Diencephalon (tissue), 1 donor: ENCODE results near the gene ZNHIT1. TPM values are rescaled to one million over a fixed set of nuclear protein-coding genes. Genes with fewer than 3 reads are reported as not detected.

ENCODE experiments used
- small RNA-seq: library from RNA; depleted of rRNA; stranded (forward); fragments of <200 nt; gene quantifications from one replicate; pipeline ENCODE3, GENCODE V24; 2014
- total RNA-seq: library from RNA; depleted of rRNA; stranded (reverse); fragments of >200 nt; gene quantifications from one replicate; pipeline ENCODE4 v1.2.3, GENCODE V29; 2014

The ZNHIT1 gene
- 57.9 TPM for total RNA-seq

GRCh38 chr7:101217388-101218235 is at the start of gene ZNHIT1, which contains the start of gene PLOD3:
ZNHIT1 (plus strand) TSS chr7:101218165; CDS start chr7:101218196, 31 bp downstream.
PLOD3 (minus strand) TSS chr7:101217581; CDS start chr7:101217274, 307 bp downstream.

GRCh38 chr7:101180130-101180755 is 37.7 kb upstream of the ZNHIT1 start, which contains the start of gene NAT16:
NAT16 (minus strand) TSS chr7:101180293; CDS start chr7:101174807, 5,486 bp downstream.

GRCh38 chr7:101200862-101201599 is 16.9 kb upstream of the ZNHIT1 start, which contains the start of gene MOGAT3:
MOGAT3 (minus strand) TSS chr7:101201036; CDS start chr7:101200854, 182 bp downstream.

GRCh38 chr7:101237206-101238067 is 19.5 kb downstream of the ZNHIT1 start, which contains the start of gene CLDN15:
CLDN15 (minus strand) TSS chr7:101237802; CDS start chr7:101237581, 221 bp downstream.

GRCh38 chr7:101244375-101245146 is 26.6 kb downstream of the ZNHIT1 start, which contains the start of gene FIS1:
FIS1 (minus strand) TSS chr7:101245081; CDS start chr7:101245004, 77 bp downstream.

Small RNA genes lying within 50 kb of the gene (small RNA-seq; reads per million reads assigned to genes)
- gene RNU6-1104P = not detected

Other genes starting within 250 kb of the ZNHIT1 start
- gene MUC12, start 248.6 kb upstream of the ZNHIT1 start, total RNA-seq = 0.23 TPM
- not detected for gene MUC17, start 198.1 kb upstream of the ZNHIT1 start, total RNA-seq
- 3.0 TPM for gene TRIM56, start 132.7 kb upstream of the ZNHIT1 start, total RNA-seq
- gene SERPINE1, start 91.1 kb upstream of the ZNHIT1 start, total RNA-seq = 0.23 TPM
- 110 TPM for gene AP1S1, start 63.7 kb upstream of the ZNHIT1 start, total RNA-seq
- 33.2 TPM for gene VGF, start 52.6 kb upstream of the ZNHIT1 start, total RNA-seq
- gene NAT16, start 37.9 kb upstream of the ZNHIT1 start, total RNA-seq = 2.1 TPM
- gene MOGAT3, start 17.1 kb upstream of the ZNHIT1 start, total RNA-seq = not detected
- gene PLOD3, start 584 bp upstream of the ZNHIT1 start, total RNA-seq = 24.0 TPM
- 4.2 TPM for gene CLDN15, start 19.6 kb downstream of the ZNHIT1 start, total RNA-seq
- 80.5 TPM for gene FIS1, start 26.9 kb downstream of the ZNHIT1 start, total RNA-seq
- gene IFT22, start 103.6 kb downstream of the ZNHIT1 start, total RNA-seq = 52.6 TPM
- gene COL26A1, start 144.7 kb downstream of the ZNHIT1 start, total RNA-seq = 31.6 TPM